ENCODE data around the gene HIVEP1. TPM values are rescaled to one million over a fixed set of nuclear protein-coding genes. Genes with fewer than 3 reads are reported as not detected.
A peak's percentile ranks its signal among the peaks of the same experiment; 100 is the strongest.

HIVEP1 gene
- total RNA-seq (10 to 100 TPM; 63.4 to 70.0 TPM), total RNA-seq (37.1 to 72.5 reads per million in 2 donors)

DNA sequence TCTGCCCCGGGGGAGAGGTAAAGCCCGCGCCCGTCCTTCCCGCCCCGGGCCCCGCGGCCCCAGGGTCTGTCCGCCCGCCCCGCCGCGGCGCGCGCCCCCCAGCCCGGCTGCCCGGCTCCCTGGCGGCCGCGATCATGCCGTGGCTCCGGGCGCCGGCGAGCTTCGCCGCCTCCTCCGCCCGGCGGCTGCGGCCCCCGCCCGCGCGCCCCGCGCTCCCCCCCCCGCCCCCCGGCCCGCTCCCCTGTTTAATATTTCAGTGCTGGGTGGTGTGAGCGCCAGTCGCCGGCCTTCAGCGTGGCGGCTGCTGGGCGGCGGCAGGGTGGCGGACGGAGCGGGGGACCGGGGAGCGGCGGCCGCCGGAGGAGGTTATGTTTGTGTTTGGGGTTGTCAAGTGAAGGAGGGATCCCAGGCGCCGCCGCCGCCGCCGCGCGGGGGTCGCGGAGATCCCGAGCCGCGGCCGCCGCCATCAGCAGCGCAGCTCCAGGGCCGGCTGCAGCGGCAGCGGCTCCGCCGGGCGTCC lies at the start of gene HIVEP1:
HIVEP1 (plus strand) TSS at position 275 of the 520 bp plus-strand sequence. CDS start 3,317 bp downstream, outside the sequence.
- H3K4me1 Mint-ChIP-seq, result peaks cover 26% of the 10 kb centered on the region
- peaks cover 9% of the 10 kb centered on the region for H3K36me3 Mint-ChIP-seq (ENCODE audit: low read depth)

DNA sequence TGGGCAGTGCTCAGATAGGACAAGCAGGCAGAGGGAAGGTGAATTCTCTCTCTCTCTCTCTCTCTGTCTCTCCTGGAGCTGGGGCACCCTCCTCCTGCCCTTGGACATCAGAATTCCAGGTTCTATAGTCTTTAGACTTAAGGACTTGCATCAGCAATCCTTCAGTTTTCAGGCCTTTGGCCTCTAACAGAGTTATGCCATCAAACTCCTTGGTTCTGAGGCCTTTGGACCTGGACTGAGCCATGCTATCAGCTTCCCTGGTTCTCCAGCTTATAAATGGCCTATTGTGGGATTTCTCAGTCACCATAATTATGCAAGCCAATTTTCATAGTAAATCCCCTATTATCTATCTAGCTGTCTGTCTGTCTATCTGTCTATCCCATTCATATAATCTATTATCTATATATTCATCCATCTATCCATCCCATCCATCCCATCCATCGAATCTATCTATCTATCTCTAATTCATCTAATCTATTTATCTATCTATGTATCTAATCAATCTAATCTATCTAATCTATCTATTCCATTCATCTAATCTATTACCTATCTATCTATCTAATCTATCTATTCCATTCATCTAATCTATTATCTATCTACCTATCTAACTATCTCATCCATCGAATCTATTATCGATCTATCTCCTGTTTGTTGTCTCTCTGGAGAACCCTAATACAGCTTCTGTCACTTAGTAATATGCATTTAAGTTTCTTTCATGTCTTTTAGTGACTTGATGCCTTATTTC lies 48.2 kb upstream of the HIVEP1 start:
- no peak overlapping the region for H3K4me3 Mint-ChIP-seq
- DNase-seq, result no peak
- H3K4me1 Mint-ChIP-seq, result peaks cover 5% of the 10 kb centered on the region
- no peak overlapping the region for H3K27ac Mint-ChIP-seq
- peaks cover 3% of the 10 kb centered on the region for H3K27me3 Mint-ChIP-seq
- no peak for ATAC-seq
- H3K36me3 Mint-ChIP-seq (ENCODE audit: low read depth), result peaks cover 4% of the 10 kb centered on the region
- H3K9me3 ChIP-seq (ENCODE audit: control insufficient read depth, low read length, poor library complexity, severe bottlenecking), result no peaks in the 10 kb centered on the region

More for the DNA sequence above, at the start of gene HIVEP1:
- no peaks in the 10 kb centered on the region for H3K27me3 Mint-ChIP-seq
- no peaks in the 10 kb centered on the region for H3K9me3 ChIP-seq (ENCODE audit: control insufficient read depth, low read length, poor library complexity, severe bottlenecking)
- H3K4me3 Mint-ChIP-seq, result peak within 1 kb of the TSS; percentile 99
- H3K27ac Mint-ChIP-seq, result peak within 1 kb of the TSS; percentile 100
- DNase-seq (no peak), ATAC-seq (no peak)

GRCh38 chr6:11964729-11965335 lies 47.3 kb upstream of the HIVEP1 start:
- no peak for ATAC-seq
- peaks cover 7% of the 10 kb centered on the region for H3K4me1 Mint-ChIP-seq
- H3K27me3 Mint-ChIP-seq, result no peaks in the 10 kb centered on the region
- H3K9me3 ChIP-seq (ENCODE audit: control insufficient read depth, low read length, poor library complexity, severe bottlenecking), result no peaks in the 10 kb centered on the region
- H3K4me3 Mint-ChIP-seq, result no peak overlapping the region
- no peak for DNase-seq
- H3K27ac Mint-ChIP-seq, result no peak overlapping the region
- H3K36me3 Mint-ChIP-seq (ENCODE audit: low read depth), result no peaks in the 10 kb centered on the region

- no peaks in the 10 kb centered on the region for H3K27me3 Mint-ChIP-seq
- H3K9me3 ChIP-seq (ENCODE audit: control insufficient read depth, low read length, poor library complexity, severe bottlenecking), result no peaks in the 10 kb centered on the region
- H3K36me3 Mint-ChIP-seq (ENCODE audit: low read depth), result no peaks in the 10 kb centered on the region
- H3K4me1 Mint-ChIP-seq, result peaks cover 7% of the 10 kb centered on the region
- no peak for ATAC-seq
- DNase-seq, result no peak
- no peak overlapping the region for H3K27ac Mint-ChIP-seq
- H3K4me3 Mint-ChIP-seq, result no peak overlapping the region
These were observed 46.6 kb upstream of the HIVEP1 start for GRCh38 chr6:11965499-11965898.

- ATAC-seq (no peak), DNase-seq (no peak)
- no peaks in the 10 kb centered on the region for H3K27me3 Mint-ChIP-seq
- H3K4me1 Mint-ChIP-seq, result peaks cover 5% of the 10 kb centered on the region
- no peak overlapping the region for H3K27ac Mint-ChIP-seq
- no peaks in the 10 kb centered on the region for H3K9me3 ChIP-seq (ENCODE audit: control insufficient read depth, low read length, poor library complexity, severe bottlenecking)
- no peak overlapping the region for H3K4me3 Mint-ChIP-seq
- H3K36me3 Mint-ChIP-seq (ENCODE audit: low read depth), result no peaks in the 10 kb centered on the region
These were observed 43.8 kb upstream of the HIVEP1 start for GRCh38 chr6:11968241-11968806.

GRCh38 chr6:11969092-11969491 lies 43.0 kb upstream of the HIVEP1 start:
- Mint-ChIP-seq H3K4me1 (peaks cover 5% of the 10 kb centered on the region), H3K27ac (no peak overlapping the region), H3K4me3 (no peak overlapping the region), H3K36me3 (ENCODE audit: low read depth) (no peaks in the 10 kb centered on the region), H3K27me3 (no peaks in the 10 kb centered on the region)
- ATAC-seq (no peak), DNase-seq (no peak)
- no peaks in the 10 kb centered on the region for H3K9me3 ChIP-seq (ENCODE audit: control insufficient read depth, low read length, poor library complexity, severe bottlenecking)

DNA sequence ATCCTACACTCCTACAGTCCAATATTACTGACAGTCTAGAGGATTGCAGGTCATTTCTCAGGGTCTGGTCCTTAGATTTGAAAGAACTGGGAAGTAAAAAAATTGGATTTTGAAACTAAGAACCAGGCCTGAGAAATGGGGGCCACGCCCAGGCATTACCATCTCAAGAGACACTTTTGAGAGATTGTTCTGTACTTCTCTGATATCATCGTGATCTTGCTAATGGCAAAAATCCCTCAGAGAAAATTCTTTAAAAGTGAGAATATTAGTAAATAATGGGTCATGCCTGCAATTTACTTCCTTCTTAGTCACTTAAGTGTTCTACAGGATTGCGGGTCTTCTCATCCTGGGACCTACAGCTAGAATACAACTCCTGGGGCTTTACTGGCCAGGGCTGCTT lies 42.0 kb upstream of the HIVEP1 start:
- no peak overlapping the region for H3K4me3 Mint-ChIP-seq
- peaks cover 2% of the 10 kb centered on the region for H3K36me3 Mint-ChIP-seq (ENCODE audit: low read depth)
- no peak for DNase-seq
- ATAC-seq, result no peak
- no peaks in the 10 kb centered on the region for H3K9me3 ChIP-seq (ENCODE audit: control insufficient read depth, low read length, poor library complexity, severe bottlenecking)
- no peaks in the 10 kb centered on the region for H3K27me3 Mint-ChIP-seq
- peak overlapping the region; percentile 29 for H3K27ac Mint-ChIP-seq
- peaks cover 7% of the 10 kb centered on the region for H3K4me1 Mint-ChIP-seq

DNA sequence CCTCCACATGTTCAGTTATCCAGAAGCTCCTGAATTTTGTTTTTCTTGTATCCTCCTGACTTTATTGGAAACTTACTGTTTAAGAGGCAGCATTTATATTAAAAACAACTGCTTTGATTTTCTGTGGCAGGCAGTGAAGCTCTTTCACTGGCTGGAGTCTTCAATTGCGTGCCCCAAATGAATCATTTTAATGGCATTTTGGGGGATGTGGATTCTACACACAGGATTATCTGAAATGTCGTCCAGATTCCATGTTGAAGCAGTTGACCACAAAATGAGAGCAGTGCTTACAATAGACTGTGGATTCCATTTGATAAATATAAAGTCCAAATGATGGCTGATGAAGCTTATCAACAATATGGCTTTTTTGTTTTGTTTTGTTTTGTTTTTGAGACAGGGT lies 41.0 kb upstream of the HIVEP1 start:
- Mint-ChIP-seq H3K4me3 (no peak overlapping the region), H3K27ac (no peak overlapping the region), H3K27me3 (no peaks in the 10 kb centered on the region), H3K4me1 (peaks cover 11% of the 10 kb centered on the region), H3K36me3 (ENCODE audit: low read depth) (peaks cover 2% of the 10 kb centered on the region)
- DNase-seq (no peak), ATAC-seq (no peak)
- no peaks in the 10 kb centered on the region for H3K9me3 ChIP-seq (ENCODE audit: control insufficient read depth, low read length, poor library complexity, severe bottlenecking)

DNA sequence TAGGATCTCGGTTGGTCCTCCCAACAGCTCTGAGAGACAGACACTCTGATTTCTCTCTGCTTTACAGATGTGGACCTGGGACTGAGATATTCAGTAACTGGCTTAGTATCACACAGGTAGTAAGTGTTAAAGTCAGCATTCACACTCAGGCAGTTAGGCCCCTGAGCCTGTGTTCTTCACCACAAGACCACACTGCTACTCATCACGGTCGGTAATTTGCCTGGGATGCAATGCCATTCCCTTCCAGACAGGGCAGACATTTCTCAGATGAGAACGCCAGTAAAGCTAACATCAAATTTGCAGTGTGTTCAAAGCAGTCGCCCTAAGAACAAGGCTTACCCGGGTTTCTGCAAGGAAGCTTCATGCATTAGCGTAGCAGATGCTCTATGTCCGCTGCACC lies 39.8 kb upstream of the HIVEP1 start:
- H3K9me3 ChIP-seq (ENCODE audit: control insufficient read depth, low read length, poor library complexity, severe bottlenecking), result no peaks in the 10 kb centered on the region
- Mint-ChIP-seq H3K4me1 (peaks cover 13% of the 10 kb centered on the region), H3K4me3 (no peak overlapping the region), H3K27me3 (no peaks in the 10 kb centered on the region), H3K36me3 (ENCODE audit: low read depth) (peaks cover 2% of the 10 kb centered on the region), H3K27ac (no peak overlapping the region)
- no peak for DNase-seq
- no peak for ATAC-seq

DNA sequence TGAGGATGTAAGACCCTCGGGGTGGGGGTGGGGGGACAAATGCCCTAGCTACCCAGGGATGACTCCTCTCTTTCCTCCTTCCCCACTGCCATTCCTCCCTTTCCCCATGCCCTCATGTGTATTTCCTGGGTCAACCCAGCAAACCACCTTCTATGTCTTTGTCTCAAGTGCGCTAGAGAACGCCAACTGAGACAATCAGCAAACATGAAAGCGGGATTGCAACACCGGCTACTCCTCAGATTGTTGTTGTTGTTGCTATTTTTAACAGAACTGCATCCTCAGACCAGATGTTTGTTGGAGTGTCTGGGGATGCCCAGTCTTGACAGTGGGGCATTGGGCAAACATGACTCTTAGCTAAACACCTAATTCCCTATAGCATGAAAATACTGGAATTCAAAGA lies 39.3 kb upstream of the HIVEP1 start:
- no peak for DNase-seq
- ATAC-seq, result no peak
- H3K36me3 Mint-ChIP-seq (ENCODE audit: low read depth), result peaks cover 2% of the 10 kb centered on the region
- no peaks in the 10 kb centered on the region for H3K9me3 ChIP-seq (ENCODE audit: control insufficient read depth, low read length, poor library complexity, severe bottlenecking)
- no peak overlapping the region for H3K27ac Mint-ChIP-seq
- H3K4me1 Mint-ChIP-seq, result peaks cover 13% of the 10 kb centered on the region
- H3K4me3 Mint-ChIP-seq, result no peak overlapping the region
- no peaks in the 10 kb centered on the region for H3K27me3 Mint-ChIP-seq

DNA sequence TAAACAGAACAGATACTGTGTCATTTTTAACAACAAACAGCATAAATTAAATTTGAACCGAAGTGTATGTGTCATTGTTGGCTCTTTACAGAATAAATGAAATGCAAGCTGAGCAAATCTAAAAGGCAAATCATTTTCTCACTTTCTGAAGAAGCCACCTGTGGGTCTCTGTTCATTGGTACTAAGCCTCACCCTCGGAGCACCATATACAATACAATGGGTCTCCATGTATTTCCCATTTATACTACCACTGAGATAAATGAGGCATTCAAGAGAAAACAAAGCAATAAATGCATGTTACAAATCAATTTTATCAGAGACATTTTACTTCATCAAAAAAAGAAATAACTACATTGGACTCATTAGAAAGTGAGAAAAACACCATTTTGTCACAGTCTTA lies 38.9 kb upstream of the HIVEP1 start:
- H3K9me3 ChIP-seq (ENCODE audit: control insufficient read depth, low read length, poor library complexity, severe bottlenecking), result no peaks in the 10 kb centered on the region
- Mint-ChIP-seq H3K4me3 (no peak overlapping the region), H3K36me3 (ENCODE audit: low read depth) (peaks cover 2% of the 10 kb centered on the region), H3K4me1 (peaks cover 11% of the 10 kb centered on the region), H3K27me3 (no peaks in the 10 kb centered on the region), H3K27ac (no peak overlapping the region)
- no peak for ATAC-seq
- no peak for DNase-seq

- ATAC-seq (no peak), DNase-seq (no peak)
- H3K27me3 Mint-ChIP-seq, result no peaks in the 10 kb centered on the region
- no peak overlapping the region for H3K4me3 Mint-ChIP-seq
- peaks cover 10% of the 10 kb centered on the region for H3K4me1 Mint-ChIP-seq
- no peaks in the 10 kb centered on the region for H3K9me3 ChIP-seq (ENCODE audit: control insufficient read depth, low read length, poor library complexity, severe bottlenecking)
- H3K36me3 Mint-ChIP-seq (ENCODE audit: low read depth), result peaks cover 2% of the 10 kb centered on the region
- no peak overlapping the region for H3K27ac Mint-ChIP-seq
These were observed 38.0 kb upstream of the HIVEP1 start for GRCh38 chr6:11974089-11974488.

- no peaks in the 10 kb centered on the region for H3K27me3 Mint-ChIP-seq
- H3K4me1 Mint-ChIP-seq, result peaks cover 9% of the 10 kb centered on the region
- H3K36me3 Mint-ChIP-seq (ENCODE audit: low read depth), result peaks cover 2% of the 10 kb centered on the region
- ATAC-seq (peak; percentile 71), DNase-seq (no peak)
- no peaks in the 10 kb centered on the region for H3K9me3 ChIP-seq (ENCODE audit: control insufficient read depth, low read length, poor library complexity, severe bottlenecking)
- H3K4me3 Mint-ChIP-seq, result no peak overlapping the region
- H3K27ac Mint-ChIP-seq, result no peak overlapping the region
These were observed 36.6 kb upstream of the HIVEP1 start for GRCh38 chr6:11975353-11975977.

All from T-helper 17 cell (primary cell).